Measurements from ENCODE around the gene FOXD2.

The FOXD2 gene

GRCh38 chr1:47417170-47418044 is 20.4 kb upstream of the FOXD2 start:
- no peak for DNase-seq (ENCODE audit: low read depth)

GRCh38 chr1:47418122-47418521 is 19.7 kb upstream of the FOXD2 start:
- DNase-seq (ENCODE audit: low read depth): no peak

GRCh38 chr1:47418681-47419325 is 19.0 kb upstream of the FOXD2 start:
- no peak for DNase-seq (ENCODE audit: low read depth)

GRCh38 chr1:47420547-47420946 is 17.3 kb upstream of the FOXD2 start:
- DNase-seq (ENCODE audit: low read depth): no peak

GRCh38 chr1:47423872-47424271 is 14.0 kb upstream of the FOXD2 start:
- DNase-seq (ENCODE audit: low read depth): no peak

GRCh38 chr1:47424336-47424982 is 13.4 kb upstream of the FOXD2 start:
- peak; percentile 58 for DNase-seq (ENCODE audit: low read depth)

GRCh38 chr1:47431534-47431933 is 6.3 kb upstream of the FOXD2 start:
- DNase-seq (ENCODE audit: low read depth): peak; percentile 64

- DNase-seq (ENCODE audit: low read depth): peak; percentile 64
Measured at GRCh38 chr1:47432071-47433036, 5.5 kb upstream of the FOXD2 start.

- no peak for DNase-seq (ENCODE audit: low read depth)
Measured at GRCh38 chr1:47433037-47433421, 4.8 kb upstream of the FOXD2 start.

GRCh38 chr1:47433477-47434050 is 4.3 kb upstream of the FOXD2 start:
- no peak for DNase-seq (ENCODE audit: low read depth)

- peak; percentile 73 for DNase-seq (ENCODE audit: low read depth)
Measured at GRCh38 chr1:47434051-47434842, 3.6 kb upstream of the FOXD2 start.

- DNase-seq (ENCODE audit: low read depth): no peak
Measured at GRCh38 chr1:47435506-47436303, 2.1 kb upstream of the FOXD2 start.

GRCh38 chr1:47436304-47436978 is 1.4 kb upstream of the FOXD2 start:
- peak; percentile 63 for DNase-seq (ENCODE audit: low read depth)

GRCh38 chr1:47436979-47437446 is 831 bp upstream of the FOXD2 start:
- DNase-seq (ENCODE audit: low read depth): no peak

- no peak for DNase-seq (ENCODE audit: low read depth)
Measured at GRCh38 chr1:47438165-47439016, 547 bp downstream of the FOXD2 start.

GRCh38 chr1:47439017-47439818 is 1.4 kb downstream of the FOXD2 start:
- DNase-seq (ENCODE audit: low read depth): no peak
